Osteoblast (primary cell): ENCODE measurements around the gene LRBA. TPM values are rescaled to one million over a fixed set of nuclear protein-coding genes. Genes with fewer than 3 reads are reported as not detected.
"Not testable (repeated sequence)": the region's sequence is repeated elsewhere in the genome, so short reads cannot be mapped to it uniquely, and the experiment has no call there.

ENCODE experiments used
- DNase-seq: peaks from one replicate; pipeline ENCODE4 v3.0.0; 2011; ENCODE audit warnings: low spot score, mixed read lengths; ENCODE audit not compliant: insufficient read length; ENCODE audit errors: missing footprints
- H2AFZ ChIP-seq: 2 replicates; pipeline ENCODE4 v1.6.0; 2011; ENCODE audit warnings: mild to moderate bottlenecking, low read length
- H3K27ac ChIP-seq: 2 replicates; pipeline ENCODE4 v1.5.1; 2011; ENCODE audit warnings: mild to moderate bottlenecking, low read depth, low read length, moderate library complexity
- H3K27me3 ChIP-seq: 2 replicates; pipeline ENCODE4 v1.6.0; 2012; ENCODE audit warnings: mild to moderate bottlenecking, control low read depth, inconsistent platforms, low read length, moderate library complexity; ENCODE audit not compliant: insufficient read depth
- H3K36me3 ChIP-seq: 2 replicates; pipeline ENCODE4 v1.5.1; 2011; ENCODE audit warnings: mild to moderate bottlenecking, low read length, control low read depth, moderate library complexity; ENCODE audit not compliant: insufficient read depth
- H3K4me1 ChIP-seq: 2 replicates; pipeline ENCODE4 v1.5.1; 2011; ENCODE audit warnings: mild to moderate bottlenecking, low read length, control low read depth, moderate library complexity; ENCODE audit not compliant: insufficient read depth
- H3K4me2 ChIP-seq: 2 replicates; pipeline ENCODE4 v1.6.0; 2011; ENCODE audit warnings: mild to moderate bottlenecking, low read length; ENCODE audit not compliant: insufficient read depth
- H3K4me3 ChIP-seq: fragments of 200-600 bp; sonication (generic); 3 replicates; pipeline ENCODE4 v1.5.1; 2012; ENCODE audit warnings: mild to moderate bottlenecking, low read length, inconsistent platforms; ENCODE audit not compliant: insufficient read depth
- H3K79me2 ChIP-seq: 2 replicates; pipeline ENCODE4 v1.6.0; 2012; ENCODE audit warnings: mild to moderate bottlenecking, low read length, control low read depth, inconsistent platforms; ENCODE audit not compliant: insufficient read depth
- H3K9me3 ChIP-seq: 2 replicates; pipeline ENCODE4 v1.5.1; 2011; ENCODE audit warnings: low read depth, low read length, control low read depth
- H4K20me1 ChIP-seq: 2 replicates; pipeline ENCODE4 v1.6.0; 2012; ENCODE audit warnings: mild to moderate bottlenecking, low read length, control low read depth; ENCODE audit not compliant: insufficient read depth
- total RNA-seq: library from RNA; depleted of rRNA; stranded (reverse); fragments of >200 nt; gene quantifications from 2 replicates; pipeline ENCODE4 v1.2.3, GENCODE V29; 2012
- TF ChIP-seq, protein P1 (sequence below): IDR thresholded peaks from 2 replicates; pipeline ENCODE4 v1.5.1; 2011; ENCODE audit warnings: mild to moderate bottlenecking, low read depth, low read length, moderate library complexity; ENCODE audit errors: extremely low read depth

The LRBA gene
- total RNA-seq, 1 donor: 67.3 TPM

GRCh38 chr4:150540959-150541360 is 474.1 kb downstream of the LRBA start:
- TF ChIP-seq, protein P1, sequence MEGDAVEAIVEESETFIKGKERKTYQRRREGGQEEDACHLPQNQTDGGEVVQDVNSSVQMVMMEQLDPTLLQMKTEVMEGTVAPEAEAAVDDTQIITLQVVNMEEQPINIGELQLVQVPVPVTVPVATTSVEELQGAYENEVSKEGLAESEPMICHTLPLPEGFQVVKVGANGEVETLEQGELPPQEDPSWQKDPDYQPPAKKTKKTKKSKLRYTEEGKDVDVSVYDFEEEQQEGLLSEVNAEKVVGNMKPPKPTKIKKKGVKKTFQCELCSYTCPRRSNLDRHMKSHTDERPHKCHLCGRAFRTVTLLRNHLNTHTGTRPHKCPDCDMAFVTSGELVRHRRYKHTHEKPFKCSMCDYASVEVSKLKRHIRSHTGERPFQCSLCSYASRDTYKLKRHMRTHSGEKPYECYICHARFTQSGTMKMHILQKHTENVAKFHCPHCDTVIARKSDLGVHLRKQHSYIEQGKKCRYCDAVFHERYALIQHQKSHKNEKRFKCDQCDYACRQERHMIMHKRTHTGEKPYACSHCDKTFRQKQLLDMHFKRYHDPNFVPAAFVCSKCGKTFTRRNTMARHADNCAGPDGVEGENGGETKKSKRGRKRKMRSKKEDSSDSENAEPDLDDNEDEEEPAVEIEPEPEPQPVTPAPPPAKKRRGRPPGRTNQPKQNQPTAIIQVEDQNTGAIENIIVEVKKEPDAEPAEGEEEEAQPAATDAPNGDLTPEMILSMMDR: no peak
- no peak overlapping the region for H3K4me3 ChIP-seq

DNA sequence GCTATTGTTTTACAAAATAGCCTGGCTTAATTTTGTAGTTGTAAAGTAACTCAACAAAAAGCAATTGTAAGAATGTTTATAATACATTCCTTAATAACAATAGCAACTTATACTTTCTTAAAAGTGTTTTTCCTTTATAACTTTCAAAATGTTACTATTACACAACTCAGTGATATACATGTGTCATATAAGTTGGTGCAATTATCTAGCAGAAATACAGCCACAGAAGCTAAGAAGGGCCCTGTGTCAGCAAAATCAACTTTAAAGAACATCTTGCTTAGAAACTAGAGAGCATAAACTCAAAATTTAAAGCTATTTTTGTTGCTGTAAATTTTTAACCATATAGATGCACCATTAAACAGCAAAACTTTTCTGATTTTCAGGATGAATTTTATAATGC is 474.5 kb downstream of the LRBA start:
- Histone ChIP-seq H3K36me3 (no peaks in the 10 kb centered on the region), H3K27ac (no peak overlapping the region), H2AFZ (no peak overlapping the region), H3K4me1 (no peaks in the 10 kb centered on the region), H3K4me2 (no peak overlapping the region), H4K20me1 (no peaks in the 10 kb centered on the region), H3K9me3 (no peaks in the 10 kb centered on the region), H3K27me3 (no peaks in the 10 kb centered on the region), H3K4me3 (no peak overlapping the region), H3K79me2 (no peaks in the 10 kb centered on the region)
- DNase-seq: no peak
- TF ChIP-seq, protein P1: no peak

More at GRCh38 chr4:150540959-150541360, 474.1 kb downstream of the LRBA start:
- no peak overlapping the region for H3K27ac ChIP-seq
- no peaks in the 10 kb centered on the region for H3K36me3 ChIP-seq
- H3K79me2 ChIP-seq: no peaks in the 10 kb centered on the region
- no peak overlapping the region for H2AFZ ChIP-seq
- no peaks in the 10 kb centered on the region for H3K4me1 ChIP-seq
- no peaks in the 10 kb centered on the region for H4K20me1 ChIP-seq
- DNase-seq: no peak
- no peak overlapping the region for H3K4me2 ChIP-seq
- H3K27me3 ChIP-seq: no peaks in the 10 kb centered on the region
- no peaks in the 10 kb centered on the region for H3K9me3 ChIP-seq

GRCh38 chr4:150537911-150538310 is 477.2 kb downstream of the LRBA start:
- H2AFZ ChIP-seq, H3K27ac ChIP-seq, DNase-seq, H4K20me1 ChIP-seq, H3K4me3 ChIP-seq, H3K36me3 ChIP-seq, H3K4me2 ChIP-seq, H3K79me2 ChIP-seq, H3K9me3 ChIP-seq, H3K4me1 ChIP-seq, H3K27me3 ChIP-seq: not testable (repeated sequence)

DNA sequence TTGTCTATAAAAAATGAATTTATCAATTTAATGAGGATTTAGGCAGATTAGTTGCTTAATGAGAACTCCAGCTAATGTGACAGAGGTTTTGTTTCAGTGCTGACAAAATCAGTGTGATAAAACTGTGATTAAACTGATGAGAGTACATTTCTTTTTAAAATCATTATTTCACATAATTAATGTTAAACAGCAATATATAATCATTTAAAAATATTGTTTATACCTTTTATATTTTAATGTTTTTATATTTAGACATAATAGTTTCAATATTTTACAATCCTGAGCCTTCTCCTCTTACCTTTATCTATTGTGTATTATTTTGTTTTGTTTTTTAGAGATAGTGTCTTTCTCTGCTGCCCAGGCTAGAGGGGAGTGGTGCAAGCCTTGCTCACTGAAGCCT is 480.3 kb downstream of the LRBA start:
- H2AFZ ChIP-seq: no peak overlapping the region
- H3K27me3 ChIP-seq: no peaks in the 10 kb centered on the region
- no peaks in the 10 kb centered on the region for H3K4me1 ChIP-seq
- DNase-seq: no peak
- H3K4me3 ChIP-seq: no peak overlapping the region
- no peaks in the 10 kb centered on the region for H3K36me3 ChIP-seq
- no peaks in the 10 kb centered on the region for H3K79me2 ChIP-seq
- no peaks in the 10 kb centered on the region for H3K9me3 ChIP-seq
- no peak overlapping the region for H3K4me2 ChIP-seq
- TF ChIP-seq, protein P1: no peak
- H4K20me1 ChIP-seq: no peaks in the 10 kb centered on the region
- no peak overlapping the region for H3K27ac ChIP-seq
